ENCODE measurements around the gene MYL6B.

The MYL6B gene

GRCh38 chr12:56152132-56152755, at the start of gene MYL6B:
MYL6B (plus strand) TSS chr12:56152587; CDS start chr12:56153919, 1,332 bp downstream.
- peak within 1 kb of the TSS; percentile 89 for H3K27ac ChIP-seq
- no peaks in the 10 kb centered on the region for H3K27me3 ChIP-seq (ENCODE audit: insufficient read depth, low read depth)
- H4K20me1 ChIP-seq (ENCODE audit: insufficient read depth): no peaks in the 10 kb centered on the region
- no peaks in the 10 kb centered on the region for H3K79me2 ChIP-seq (ENCODE audit: insufficient read depth, low read depth)
- H3K36me3 ChIP-seq (ENCODE audit: insufficient read depth): no peaks in the 10 kb centered on the region
- H3K9ac ChIP-seq: peak within 1 kb of the TSS; percentile 90
- H3K4me1 ChIP-seq (ENCODE audit: low read depth, poor library complexity, severe bottlenecking): peaks cover 44% of the 10 kb centered on the region
- peak within 1 kb of the TSS; percentile 52 for H3K4me2 ChIP-seq
- TF ChIP-seq CTCF (conservative IDR thresholded peaks at IDR 0.05; ENCODE audit: low read depth, low read length): no peak
- peak within 1 kb of the TSS; percentile 53 for H2AFZ ChIP-seq (ENCODE audit: low read depth)
- H3K4me3 ChIP-seq (IDR thresholded peaks at IDR 0.05; ENCODE audit: insufficient read depth, low read depth, low read length): peak within 1 kb of the TSS; percentile 73

GRCh38 chr12:56102683-56103065, 49.7 kb upstream of the MYL6B start:
- Histone ChIP-seq H3K4me2 (peak overlapping the region; percentile 81; the same call in 1 of the 2 replicates), H2AFZ (ENCODE audit: low read depth) (no peak overlapping the region), H3K4me1 (ENCODE audit: low read depth, poor library complexity, severe bottlenecking) (peaks cover 32% of the 10 kb centered on the region), H3K79me2 (ENCODE audit: insufficient read depth, low read depth) (peaks cover 34% of the 10 kb centered on the region), H3K27ac (no peak overlapping the region), H3K4me3 (IDR thresholded peaks at IDR 0.05; ENCODE audit: insufficient read depth, low read depth, low read length) (no peak overlapping the region), H3K36me3 (ENCODE audit: insufficient read depth) (peaks cover 16% of the 10 kb centered on the region; the same call in 1 of the 2 replicates), H3K27me3 (ENCODE audit: insufficient read depth, low read depth) (no peaks in the 10 kb centered on the region), H3K9ac (no peak overlapping the region), H4K20me1 (ENCODE audit: insufficient read depth) (peaks cover 13% of the 10 kb centered on the region)
- TF ChIP-seq CTCF (conservative IDR thresholded peaks at IDR 0.05; ENCODE audit: low read depth, low read length): no peak

GRCh38 chr12:56103066-56103711, 49.2 kb upstream of the MYL6B start:
- Histone ChIP-seq H3K4me1 (ENCODE audit: low read depth, poor library complexity, severe bottlenecking) (peaks cover 32% of the 10 kb centered on the region), H3K36me3 (ENCODE audit: insufficient read depth) (peaks cover 21% of the 10 kb centered on the region; the same call in 1 of the 2 replicates), H3K4me3 (IDR thresholded peaks at IDR 0.05; ENCODE audit: insufficient read depth, low read depth, low read length) (peak overlapping the region; percentile 77), H3K4me2 (peak overlapping the region; percentile 81), H4K20me1 (ENCODE audit: insufficient read depth) (peaks cover 14% of the 10 kb centered on the region), H3K27ac (no peak overlapping the region; the same call in 1 of the 2 replicates), H3K27me3 (ENCODE audit: insufficient read depth, low read depth) (no peaks in the 10 kb centered on the region), H3K9ac (peak overlapping the region; percentile 86; the same call in 1 of the 2 replicates), H2AFZ (ENCODE audit: low read depth) (peak overlapping the region; percentile 67), H3K79me2 (ENCODE audit: insufficient read depth, low read depth) (peaks cover 39% of the 10 kb centered on the region)
- TF ChIP-seq CTCF (conservative IDR thresholded peaks at IDR 0.05; ENCODE audit: low read depth, low read length): no peak

GRCh38 chr12:56103823-56104108, 48.6 kb upstream of the MYL6B start:
- Histone ChIP-seq H3K79me2 (ENCODE audit: insufficient read depth, low read depth) (peaks cover 45% of the 10 kb centered on the region), H3K4me3 (IDR thresholded peaks at IDR 0.05; ENCODE audit: insufficient read depth, low read depth, low read length) (peak overlapping the region; percentile 77), H3K4me2 (peak overlapping the region; percentile 81), H3K36me3 (ENCODE audit: insufficient read depth) (peaks cover 27% of the 10 kb centered on the region; the same call in 1 of the 2 replicates), H3K9ac (peak overlapping the region; percentile 86; the same call in 1 of the 2 replicates), H3K27me3 (ENCODE audit: insufficient read depth, low read depth) (no peaks in the 10 kb centered on the region), H3K27ac (no peak overlapping the region; the same call in 1 of the 2 replicates), H4K20me1 (ENCODE audit: insufficient read depth) (peaks cover 17% of the 10 kb centered on the region), H2AFZ (ENCODE audit: low read depth) (peak overlapping the region; percentile 67), H3K4me1 (ENCODE audit: low read depth, poor library complexity, severe bottlenecking) (peaks cover 32% of the 10 kb centered on the region)
- no peak for TF ChIP-seq CTCF (conservative IDR thresholded peaks at IDR 0.05; ENCODE audit: low read depth, low read length)

Data from KMS-11 (cell line).